Endodermal cell (in vitro differentiated cells): Measurements from ENCODE around the gene ASF1A. TPM values are rescaled to one million over a fixed set of nuclear protein-coding genes. Genes with fewer than 3 reads are reported as not detected.

Experiments used
- DNase-seq: peaks from one replicate; pipeline ENCODE4 v3.0.0-alpha.2; 2017
- H3K27ac ChIP-seq: 2 replicates; pipeline ENCODE4 v1.5.1; 2013; ENCODE audit warnings: mild to moderate bottlenecking, low read depth, low read length, moderate library complexity
- H3K27me3 ChIP-seq: 2 replicates; pipeline ENCODE4 v1.6.1; 2013; ENCODE audit warnings: mild to moderate bottlenecking, low read length, moderate library complexity; ENCODE audit not compliant: insufficient read depth, control insufficient read depth, poor library complexity, severe bottlenecking
- H3K36me3 ChIP-seq: 2 replicates; pipeline ENCODE4 v1.7.0; 2013; ENCODE audit warnings: mild to moderate bottlenecking, low read length, moderate library complexity; ENCODE audit not compliant: control insufficient read depth, insufficient read depth
- H3K4me1 ChIP-seq: one replicate; pipeline ENCODE4 v1.7.0; 2013; ENCODE audit warnings: low read length; ENCODE audit not compliant: control insufficient read depth, insufficient read depth
- H3K4me3 ChIP-seq: 2 replicates; pipeline ENCODE4 v1.5.1; 2013; ENCODE audit warnings: mild to moderate bottlenecking, low read length, moderate library complexity
- H3K9ac ChIP-seq: 2 replicates; pipeline ENCODE4 v1.6.1; 2013; ENCODE audit warnings: mild to moderate bottlenecking, low read length, moderate library complexity; ENCODE audit not compliant: poor library complexity, severe bottlenecking; ENCODE audit errors: extremely low read depth
- H3K9me3 ChIP-seq: 2 replicates; pipeline ENCODE4 v1.6.1; 2013; ENCODE audit warnings: mild to moderate bottlenecking, low read length, moderate library complexity; ENCODE audit not compliant: control insufficient read depth
- H3K27ac Mint-ChIP-seq: 2 replicates; pipeline ENCODE4 v1.8.0; 2020; ENCODE audit warnings: mixed read lengths
- H3K27me3 Mint-ChIP-seq: 2 replicates; pipeline ENCODE4 v1.8.0; 2021; ENCODE audit warnings: mild to moderate bottlenecking, mixed read lengths; ENCODE audit not compliant: insufficient read depth
- H3K36me3 Mint-ChIP-seq: 2 replicates; pipeline ENCODE4 v1.8.0; 2020; ENCODE audit warnings: low read depth, mixed read lengths
- H3K4me1 Mint-ChIP-seq: 2 replicates; pipeline ENCODE4 v1.8.0; 2020; ENCODE audit warnings: mixed read lengths
- H3K4me3 Mint-ChIP-seq: 2 replicates; pipeline ENCODE4 v1.8.0; 2020; ENCODE audit warnings: mild to moderate bottlenecking, moderate library complexity, mixed read lengths
- H3K9me3 Mint-ChIP-seq: 2 replicates; pipeline ENCODE4 v1.8.0; 2020; ENCODE audit warnings: mild to moderate bottlenecking, mixed read lengths
- WGBS, 2 experiments: methylation state at CpG; one replicate each; pipeline versions ENCODE4 v1.1.5 to v1.1.7; 2013; ENCODE audit warnings: missing lambda C conversion rate in 2 of 2, mixed read lengths in 1 of 2; ENCODE audit not compliant: insufficient coverage in 1 of 2, insufficient read length in 1 of 2; 5-methylcytosine and 5-hydroxymethylcytosine counted together
- total RNA-seq, 2 donors: library from RNA; stranded (reverse); fragmentation: NEBNext Ultra II Directional in 1 of 2; extraction: Animal tissue kit (Norgen Biotek cat#: 25700) in 1 of 2; gene quantifications; 2 replicates in 1 of 2; 3 replicates in 1 of 2; pipeline ENCODE4 v1.2.1, GENCODE V29; 2021
- TF ChIP-seq, protein P1 (sequence below): fragments of 200-600 bp; sonication (generic); conservative IDR thresholded peaks from 2 replicates; pipeline ENCODE4 v1.5.0; 2021; ENCODE audit warnings: antibody characterized with exemption, mild to moderate bottlenecking

The ASF1A gene
- total RNA-seq, 2 donors from 2014 or later = 44.5 to 54.9 TPM

- Histone ChIP-seq H3K9me3 (no peaks in the 10 kb centered on the region), H3K36me3 (peaks cover 31% of the 10 kb centered on the region), H3K9ac (peak overlapping the region; percentile 89), H3K4me3 (peak overlapping the region; percentile 96), H3K27me3 (no peaks in the 10 kb centered on the region), H3K27ac (no peak overlapping the region), H3K4me1 (peaks cover 15% of the 10 kb centered on the region)
- H3K27me3 Mint-ChIP-seq = no peaks in the 10 kb centered on the region
- WGBS, 2 experiments = 25% methylated on average over 2 of the region's 2 CpGs; no CpG with 5 or more reads in 1 of the 2 experiments
- H3K4me1 Mint-ChIP-seq = peaks cover 56% of the 10 kb centered on the region
- no peak for DNase-seq
- no peaks in the 10 kb centered on the region for H3K9me3 Mint-ChIP-seq
- TF ChIP-seq, protein P1, sequence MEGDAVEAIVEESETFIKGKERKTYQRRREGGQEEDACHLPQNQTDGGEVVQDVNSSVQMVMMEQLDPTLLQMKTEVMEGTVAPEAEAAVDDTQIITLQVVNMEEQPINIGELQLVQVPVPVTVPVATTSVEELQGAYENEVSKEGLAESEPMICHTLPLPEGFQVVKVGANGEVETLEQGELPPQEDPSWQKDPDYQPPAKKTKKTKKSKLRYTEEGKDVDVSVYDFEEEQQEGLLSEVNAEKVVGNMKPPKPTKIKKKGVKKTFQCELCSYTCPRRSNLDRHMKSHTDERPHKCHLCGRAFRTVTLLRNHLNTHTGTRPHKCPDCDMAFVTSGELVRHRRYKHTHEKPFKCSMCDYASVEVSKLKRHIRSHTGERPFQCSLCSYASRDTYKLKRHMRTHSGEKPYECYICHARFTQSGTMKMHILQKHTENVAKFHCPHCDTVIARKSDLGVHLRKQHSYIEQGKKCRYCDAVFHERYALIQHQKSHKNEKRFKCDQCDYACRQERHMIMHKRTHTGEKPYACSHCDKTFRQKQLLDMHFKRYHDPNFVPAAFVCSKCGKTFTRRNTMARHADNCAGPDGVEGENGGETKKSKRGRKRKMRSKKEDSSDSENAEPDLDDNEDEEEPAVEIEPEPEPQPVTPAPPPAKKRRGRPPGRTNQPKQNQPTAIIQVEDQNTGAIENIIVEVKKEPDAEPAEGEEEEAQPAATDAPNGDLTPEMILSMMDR = no peak
- H3K36me3 Mint-ChIP-seq = peaks cover 20% of the 10 kb centered on the region
- peak overlapping the region; percentile 99 for H3K4me3 Mint-ChIP-seq
- peak overlapping the region; percentile 95 for H3K27ac Mint-ChIP-seq
These were observed 1.9 kb downstream of the ASF1A start for GRCh38 chr6:118895859-118896258.

DNA sequence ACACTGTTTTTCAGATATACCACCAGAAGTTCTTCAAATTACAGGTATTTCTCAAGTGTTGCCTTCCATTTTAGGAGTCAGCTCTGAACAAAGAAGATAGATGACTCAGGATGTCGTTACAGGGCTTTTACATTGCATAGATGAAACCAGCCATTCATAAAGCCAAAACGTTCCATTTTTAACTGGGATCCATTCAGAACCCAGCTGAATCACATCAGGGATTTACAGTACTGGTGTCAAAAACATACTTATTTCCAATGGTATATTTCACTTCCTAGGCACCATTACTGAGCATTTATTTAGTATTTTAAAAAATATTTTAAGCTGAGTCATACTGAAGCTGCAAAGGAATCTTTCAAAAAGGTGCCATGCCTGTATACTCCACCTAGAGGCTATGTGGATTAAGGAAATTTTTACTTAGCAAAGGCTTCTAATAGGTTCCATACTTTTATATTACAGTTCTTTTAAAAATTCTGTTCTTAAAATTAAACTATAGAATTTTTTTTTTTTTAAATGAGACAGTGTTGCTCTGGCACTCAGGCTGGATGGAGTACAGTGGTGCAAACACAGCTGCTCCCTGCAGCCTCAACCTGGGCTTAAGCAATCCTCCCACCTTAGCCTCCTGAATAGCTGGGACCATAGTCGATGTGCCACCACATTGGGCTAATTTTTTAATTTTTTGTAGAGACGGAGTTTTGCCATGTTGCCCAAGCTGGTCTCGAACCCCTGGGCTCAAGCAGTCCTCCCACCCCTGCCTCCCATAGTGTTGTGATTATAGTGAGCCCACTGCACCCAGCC is 2.6 kb downstream of the ASF1A start:
- H3K36me3 Mint-ChIP-seq = peaks cover 26% of the 10 kb centered on the region
- Histone ChIP-seq H3K9me3 (no peaks in the 10 kb centered on the region), H3K27me3 (no peaks in the 10 kb centered on the region), H3K9ac (peak overlapping the region; percentile 89), H3K36me3 (peaks cover 38% of the 10 kb centered on the region), H3K4me1 (peaks cover 13% of the 10 kb centered on the region), H3K4me3 (peak overlapping the region; percentile 96), H3K27ac (peak overlapping the region; percentile 19)
- H3K27ac Mint-ChIP-seq = peak overlapping the region; percentile 95
- DNase-seq = no peak
- WGBS, 2 experiments = 0 to 61% methylated on average over 1 to 5 of the region's 5 CpGs
- peaks cover 54% of the 10 kb centered on the region for H3K4me1 Mint-ChIP-seq
- TF ChIP-seq, protein P1 = peak; percentile 77
- peak overlapping the region; percentile 99 for H3K4me3 Mint-ChIP-seq
- no peaks in the 10 kb centered on the region for H3K9me3 Mint-ChIP-seq
- no peaks in the 10 kb centered on the region for H3K27me3 Mint-ChIP-seq

- Mint-ChIP-seq H3K4me1 (peaks cover 48% of the 10 kb centered on the region), H3K27me3 (no peaks in the 10 kb centered on the region), H3K36me3 (peaks cover 33% of the 10 kb centered on the region), H3K27ac (peak overlapping the region; percentile 84), H3K9me3 (no peaks in the 10 kb centered on the region), H3K4me3 (peak overlapping the region; percentile 32)
- Histone ChIP-seq H3K27ac (no peak overlapping the region), H3K27me3 (no peaks in the 10 kb centered on the region), H3K9ac (peak overlapping the region; percentile 89), H3K4me1 (peaks cover 8% of the 10 kb centered on the region), H3K4me3 (peak overlapping the region; percentile 96), H3K9me3 (no peaks in the 10 kb centered on the region), H3K36me3 (peaks cover 46% of the 10 kb centered on the region)
- TF ChIP-seq, protein P1 = no peak
- no peak for DNase-seq
These were observed 3.4 kb downstream of the ASF1A start for GRCh38 chr6:118897386-118897785.
